Urothelium cell line (cell line): ENCODE measurements around the gene CENPP.
A peak's percentile ranks its signal among the peaks of the same experiment; 100 is the strongest.

ENCODE experiments used
- DNase-seq: peaks from one replicate; pipeline ENCODE4 v3.0.0; 2011; ENCODE audit warnings: low spot score, mixed read lengths
- FAIRE-seq: peaks from 2 replicates; lab custom pipeline; 2011; peaks lifted over from hg19 to GRCh38; lab: Jason Lieb, UNC

The CENPP gene

GRCh38 chr9:92527832-92528521 lies 202.2 kb downstream of the CENPP start:
- no peak for DNase-seq
- no peak for FAIRE-seq

- FAIRE-seq (no peak), DNase-seq (no peak)
Measured at GRCh38 chr9:92528522-92528849, 202.7 kb downstream of the CENPP start.

- DNase-seq (no peak), FAIRE-seq (no peak)
Measured at GRCh38 chr9:92529124-92529523, 203.4 kb downstream of the CENPP start.

- DNase-seq (no peak), FAIRE-seq (no peak)
Measured at GRCh38 chr9:92530893-92531292, 205.1 kb downstream of the CENPP start.

GRCh38 chr9:92534204-92534603 lies 208.5 kb downstream of the CENPP start:
- FAIRE-seq (no peak), DNase-seq (no peak)

- DNase-seq (no peak), FAIRE-seq (no peak)
Measured at GRCh38 chr9:92534674-92535073, 208.9 kb downstream of the CENPP start.

- no peak for FAIRE-seq
- DNase-seq = no peak
Measured at GRCh38 chr9:92535940-92536850, 210.4 kb downstream of the CENPP start, which contains the start of gene ECM2. ECM2 (minus strand) TSS chr9:92535990; CDS start chr9:92522866, 13,124 bp downstream.

- no peak for FAIRE-seq
- peak; percentile 43 for DNase-seq
Measured at GRCh38 chr9:92538541-92538940, 212.8 kb downstream of the CENPP start.

GRCh38 chr9:92543972-92544371 lies 218.2 kb downstream of the CENPP start:
- FAIRE-seq (no peak), DNase-seq (no peak)

- DNase-seq (no peak), FAIRE-seq (no peak)
Measured at GRCh38 chr9:92545002-92545510, 219.3 kb downstream of the CENPP start.

- FAIRE-seq (no peak), DNase-seq (no peak)
Measured at GRCh38 chr9:92547356-92547755, 221.6 kb downstream of the CENPP start.

GRCh38 chr9:92550765-92551164 lies 225.0 kb downstream of the CENPP start:
- no peak for DNase-seq
- no peak for FAIRE-seq

- FAIRE-seq = no peak
Measured at GRCh38 chr9:92558612-92559374, 233.0 kb downstream of the CENPP start.

GRCh38 chr9:92561374-92562330 lies 235.9 kb downstream of the CENPP start:
- DNase-seq = no peak
- no peak for FAIRE-seq

More at GRCh38 chr9:92558612-92559374, 233.0 kb downstream of the CENPP start:
- DNase-seq = no peak

GRCh38 chr9:92562461-92562967 lies 236.8 kb downstream of the CENPP start:
- FAIRE-seq (no peak), DNase-seq (no peak)

GRCh38 chr9:92563116-92564100 lies 237.7 kb downstream of the CENPP start:
- no peak for FAIRE-seq

GRCh38 chr9:92564504-92564903 lies 238.8 kb downstream of the CENPP start:
- no peak for DNase-seq

More at GRCh38 chr9:92563116-92564100, 237.7 kb downstream of the CENPP start:
- DNase-seq = no peak

GRCh38 chr9:92564982-92565381 lies 239.2 kb downstream of the CENPP start:
- DNase-seq (no peak), FAIRE-seq (no peak)

More at GRCh38 chr9:92564504-92564903, 238.8 kb downstream of the CENPP start:
- no peak for FAIRE-seq
